ENCODE results near the gene ARHGAP18.

Gene ARHGAP18

GRCh38 chr6:129707028-129707427 lies 2.9 kb downstream of the ARHGAP18 start:
- no peak for DNase-seq (ENCODE audit: low spot score)
- H3K27ac ChIP-seq, result no peak overlapping the region
- TF ChIP-seq CTCF (conservative IDR thresholded peaks at IDR 0.05; ENCODE audit: low read depth), result no peak
- CTCF ChIA-PET, result interaction anchor here (0.6 kb wide), 1 partner anchor 62 kb away, joined by 5 read pairs; no protein-coding TSS in a partner anchor
- POLR2A ChIA-PET (ENCODE audit: low non-redundant PET), result no interaction called here

- ChIA-PET CTCF (interaction anchor here (0.7 kb wide), 1 partner anchor 1682 kb away, joined by 4 read pairs; no protein-coding TSS in a partner anchor), POLR2A (ENCODE audit: low non-redundant PET) (no interaction called here)
- no peak overlapping the region for H3K27ac ChIP-seq
- DNase-seq (ENCODE audit: low spot score), result no peak
- TF ChIP-seq CTCF (conservative IDR thresholded peaks at IDR 0.05; ENCODE audit: low read depth), result no peak
Measured at GRCh38 chr6:129705212-129705611, 4.8 kb downstream of the ARHGAP18 start.

- DNase-seq (ENCODE audit: low spot score), result no peak
- ChIA-PET CTCF (no interaction called here), POLR2A (ENCODE audit: low non-redundant PET) (no interaction called here)
- TF ChIP-seq CTCF (conservative IDR thresholded peaks at IDR 0.05; ENCODE audit: low read depth), result no peak
- H3K27ac ChIP-seq, result no peak overlapping the region
Measured at GRCh38 chr6:129704708-129705107, 5.3 kb downstream of the ARHGAP18 start.

- H3K27ac ChIP-seq, result peak overlapping the region; percentile 76
- ChIA-PET CTCF (no interaction called here), POLR2A (ENCODE audit: low non-redundant PET) (no interaction called here)
- DNase-seq (ENCODE audit: low spot score), result no peak
- no peak for TF ChIP-seq CTCF (conservative IDR thresholded peaks at IDR 0.05; ENCODE audit: low read depth)
Measured at GRCh38 chr6:129701721-129702455, 8.1 kb downstream of the ARHGAP18 start.

- CTCF ChIA-PET, result no interaction called here
- TF ChIP-seq CTCF (conservative IDR thresholded peaks at IDR 0.05; ENCODE audit: low read depth), result no peak
- no peak for DNase-seq (ENCODE audit: low spot score)
- H3K27ac ChIP-seq, result no peak overlapping the region
- POLR2A ChIA-PET (ENCODE audit: low non-redundant PET), result no interaction called here
Measured at GRCh38 chr6:129700666-129701065, 9.3 kb downstream of the ARHGAP18 start.

GRCh38 chr6:129699659-129700058 lies 10.3 kb downstream of the ARHGAP18 start:
- ChIA-PET CTCF (no interaction called here), POLR2A (ENCODE audit: low non-redundant PET) (no interaction called here)
- H3K27ac ChIP-seq, result no peak overlapping the region
- TF ChIP-seq CTCF (conservative IDR thresholded peaks at IDR 0.05; ENCODE audit: low read depth), result no peak
- no peak for DNase-seq (ENCODE audit: low spot score)

Measured in RWPE1 (cell line).